Transverse colon (tissue), 4 donors: ENCODE measurements around the gene CEP104. TPM values are rescaled to one million over a fixed set of nuclear protein-coding genes. Genes with fewer than 3 reads are reported as not detected.

Experiments used
- DNase-seq: peaks from one replicate; pipeline ENCODE4 v3.0.0-alpha.2; 2019
- H3K27ac ChIP-seq, 4 donors: fragments of 200-600 bp; sonication (generic); 2 replicates each; pipeline ENCODE4 v1.5.1; 2016 to 2018; ENCODE audit warnings: inconsistent platforms in 4 of 4
- H3K27me3 ChIP-seq: fragments of 200-600 bp; sonication (generic); 2 replicates; pipeline ENCODE4 v1.5.1; 2017; ENCODE audit warnings: inconsistent platforms
- H3K36me3 ChIP-seq, 4 donors: fragments of 200-600 bp; sonication (generic); 2 replicates each; pipeline ENCODE4 v1.5.1; 2017 to 2019; ENCODE audit warnings: inconsistent platforms in 4 of 4
- H3K4me1 ChIP-seq, 4 donors: fragments of 200-600 bp; sonication (generic); 2 replicates each; pipeline ENCODE4 v1.5.1; 2017 to 2020; ENCODE audit warnings: inconsistent platforms in 4 of 4
- H3K4me3 ChIP-seq, 4 donors: fragments of 200-600 bp; sonication (generic); 1 replicate in 1 of 4; 2 replicates in 3 of 4; pipeline versions ENCODE4 v1.5.1 to v1.6.1; 2017 to 2019; ENCODE audit warnings: inconsistent platforms in 4 of 4
- H3K9me3 ChIP-seq, 2 donors: fragments of 200-600 bp; sonication (generic); 2 replicates each; pipeline ENCODE4 v1.5.1; 2017 to 2019; ENCODE audit warnings: inconsistent platforms in 2 of 2
- CTCF ChIP-seq, 5 experiments: fragments of 200-600 bp in 3 of 5; fragments of 450-650 bp in 2 of 5; sonication (generic) in 3 of 5; IDR thresholded peaks; 1 replicate in 2 of 5; 2 replicates in 3 of 5; pipeline ENCODE4 v1.5.1; 2016 to 2017; ENCODE audit warnings: antibody characterized with exemption in 5 of 5, inconsistent platforms in 3 of 5, mild to moderate bottlenecking in 2 of 5, moderate library complexity in 1 of 5
- EP300 ChIP-seq: sonication (generic); formaldehyde crosslinking; IDR thresholded peaks from one replicate; pipeline ENCODE4 v1.6.1; 2017; ENCODE audit warnings: antibody characterized with exemption, low read depth
- POLR2A ChIP-seq: fragments of 450-650 bp; IDR thresholded peaks from one replicate; pipeline ENCODE4 v1.6.1; 2016; ENCODE audit warnings: antibody characterized with exemption, mild to moderate bottlenecking, moderate library complexity
- POLR2AphosphoS5 ChIP-seq, 3 donors: sonication (generic); formaldehyde crosslinking; IDR thresholded peaks; one replicate each; pipeline ENCODE4 v1.6.1; 2016; ENCODE audit warnings: antibody characterized with exemption in 3 of 3
- WGBS, 2 donors: methylation state at CpG; one replicate each; pipeline ENCODE4 v1.1.5; 2018; ENCODE audit warnings: low coverage in 1 of 2; 5-methylcytosine and 5-hydroxymethylcytosine counted together
- in situ Hi-C, 4 donors: fragments of 200-750 bp; cut with MboI; loops; one replicate each; pipeline versions ENCODE4 v1.15.0 to v1.15.1; 2017; ENCODE audit warnings: low sequenced_read_pairs in 3 of 4, low pct_ligation_motif_present in 1 of 4, low pct_unique_long_range_greater_than_20kb in 1 of 4
- intact Hi-C: fragments of 100-400 bp; cut with DNase I; formaldehyde crosslinking; loops from one replicate; pipeline ENCODE4 v1.15.1; 2023; ENCODE audit warnings: low total_unique reads
- total RNA-seq, 4 donors: library from RNA; depleted of rRNA; stranded (reverse); fragments of >200 nt; gene quantifications; one replicate each; pipeline ENCODE4 v1.1.0, GENCODE V29; 2016

CEP104 gene
- total RNA-seq, 4 donors from 2014 or later = 34.4 to 57.7 (median 43.5) TPM

GRCh38 chr1:3795453-3796214 is 61.4 kb downstream of the CEP104 start:
- peak overlapping the region; percentile 71 to 87 (median 84) for H3K27ac ChIP-seq
- intact Hi-C loops (no loop called here), in situ Hi-C loops (no loop called here)
- H3K9me3 ChIP-seq = no peaks in the 10 kb centered on the region
- H3K27me3 ChIP-seq = peaks cover 6% of the 10 kb centered on the region
- WGBS, 2 donors = 10% methylated on average over 14 of the region's 53 CpGs; no CpG with 5 or more reads in 1 of the 2 donors
- no peak for DNase-seq
- no peak for TF ChIP-seq EP300
- no peak for TF ChIP-seq POLR2AphosphoS5 (IDR thresholded peaks at IDR 0.05)
- TF ChIP-seq POLR2A = no peak
- TF ChIP-seq CTCF (IDR thresholded peaks at IDR 0.05) = no peak
- H3K4me1 ChIP-seq = peaks cover 24 to 38% (median 28%) of the 10 kb centered on the region in 4 donors
- H3K4me3 ChIP-seq = peak overlapping the region; percentile 88 to 99 (median 96)
- no peaks in the 10 kb centered on the region for H3K36me3 ChIP-seq

- intact Hi-C loops = no loop called here
- no peaks in the 10 kb centered on the region for H3K27me3 ChIP-seq
These were observed 66.1 kb downstream of the CEP104 start for GRCh38 chr1:3790952-3791351.

GRCh38 chr1:3790500-3790923 is 66.5 kb downstream of the CEP104 start:
- in situ Hi-C loops = no loop called here
- H3K27me3 ChIP-seq = no peaks in the 10 kb centered on the region
- H3K36me3 ChIP-seq = peaks cover 0 to 12% (median 6%) of the 10 kb centered on the region in 4 donors
- H3K9me3 ChIP-seq = no peaks in the 10 kb centered on the region
- 87% methylated on average over 9 of the region's 12 CpGs; no CpG with 5 or more reads in 1 of the 2 donors for WGBS, 2 donors
- no peak overlapping the region for H3K4me3 ChIP-seq
- TF ChIP-seq POLR2AphosphoS5 (IDR thresholded peaks at IDR 0.05) (no peak), POLR2A (no peak), EP300 (no peak), CTCF (IDR thresholded peaks at IDR 0.05) (no peak)
- H3K4me1 ChIP-seq = peaks cover 23 to 29% (median 24%) of the 10 kb centered on the region in 4 donors
- no peak for DNase-seq
- no peak overlapping the region for H3K27ac ChIP-seq
- intact Hi-C loops = no loop called here

More at GRCh38 chr1:3790952-3791351, 66.1 kb downstream of the CEP104 start:
- Histone ChIP-seq H3K4me1 (peaks cover 24 to 31% (median 27%) of the 10 kb centered on the region in 4 donors), H3K36me3 (peaks cover 0 to 12% (median 5%) of the 10 kb centered on the region in 4 donors), H3K4me3 (no peak overlapping the region), H3K27ac (no peak overlapping the region), H3K9me3 (no peaks in the 10 kb centered on the region)
- WGBS, 2 donors = 91 to 100% methylated on average over 1 to 18 of the region's 18 CpGs
- TF ChIP-seq EP300 (no peak), POLR2AphosphoS5 (IDR thresholded peaks at IDR 0.05) (no peak), POLR2A (no peak), CTCF (IDR thresholded peaks at IDR 0.05) (no peak)
- in situ Hi-C loops = no loop called here
- DNase-seq = no peak

- Histone ChIP-seq H3K4me3 (no peak overlapping the region), H3K27ac (no peak overlapping the region), H3K9me3 (no peaks in the 10 kb centered on the region), H3K4me1 (peaks cover 14 to 20% (median 16%) of the 10 kb centered on the region in 4 donors), H3K36me3 (peaks cover 0 to 15% (median 6%) of the 10 kb centered on the region in 4 donors), H3K27me3 (no peaks in the 10 kb centered on the region)
- 92% methylated on average over 2 to 31 of the region's 34 CpGs for WGBS, 2 donors
- intact Hi-C loops (no loop called here), in situ Hi-C loops (no loop called here)
- no peak for TF ChIP-seq EP300
- TF ChIP-seq POLR2AphosphoS5 (IDR thresholded peaks at IDR 0.05) = no peak
- TF ChIP-seq POLR2A = no peak
- no peak for TF ChIP-seq CTCF (IDR thresholded peaks at IDR 0.05)
- no peak for DNase-seq
These were observed 67.3 kb downstream of the CEP104 start for GRCh38 chr1:3789421-3790300.
